ENCODE data around the gene RRP15.

Gene RRP15

DNA sequence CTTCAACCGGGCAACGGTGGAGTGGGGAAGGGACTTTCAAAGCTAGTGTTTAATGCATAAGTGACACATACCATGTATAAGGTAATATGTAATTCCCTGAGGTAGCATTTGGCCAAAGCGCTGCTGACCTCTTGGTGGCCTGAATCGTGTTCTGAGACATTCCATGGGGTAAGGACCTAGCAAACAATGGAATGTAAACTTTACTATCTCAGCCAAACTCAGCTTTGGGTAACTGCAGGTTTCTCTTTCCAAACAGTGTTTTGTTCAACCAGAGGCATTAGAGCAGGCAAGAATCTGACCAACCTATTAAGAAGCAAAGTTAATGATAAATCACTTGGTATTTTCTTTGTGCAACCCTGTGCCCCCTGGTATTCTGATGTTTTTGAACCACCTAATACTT, 82.0 kb downstream of the RRP15 start:
- Histone ChIP-seq H3K9me3 (ENCODE audit: control insufficient read depth in 5 of 5, low read length in 5 of 5) (no peaks in the 10 kb centered on the region), H3K4me3 (ENCODE audit: low read depth in 1 of 5, low read length in 5 of 5) (no peak overlapping the region), H3K4me1 (ENCODE audit: control insufficient read depth in 5 of 5, insufficient read depth in 5 of 5, low read length in 5 of 5) (peaks cover 0 to 21% (median 7%) of the 10 kb centered on the region in 5 donors), H3K27ac (ENCODE audit: low read depth, low read length) (no peak overlapping the region), H3K27me3 (ENCODE audit: control insufficient read depth in 5 of 5, insufficient read depth in 4 of 5, low read length in 5 of 5) (no peaks in the 10 kb centered on the region), H3K9ac (ENCODE audit: low read length in 5 of 5) (no peak overlapping the region), H3K36me3 (ENCODE audit: control insufficient read depth in 5 of 5, insufficient read depth in 5 of 5, low read length in 5 of 5) (no peaks in the 10 kb centered on the region)

- Histone ChIP-seq H3K9ac (ENCODE audit: low read length in 5 of 5) (no peak overlapping the region), H3K36me3 (ENCODE audit: control insufficient read depth in 5 of 5, insufficient read depth in 5 of 5, low read length in 5 of 5) (no peaks in the 10 kb centered on the region), H3K9me3 (ENCODE audit: control insufficient read depth in 5 of 5, low read length in 5 of 5) (no peaks in the 10 kb centered on the region), H3K4me1 (ENCODE audit: control insufficient read depth in 5 of 5, insufficient read depth in 5 of 5, low read length in 5 of 5) (peaks cover 0 to 21% (median 10%) of the 10 kb centered on the region in 5 donors), H3K4me3 (ENCODE audit: low read depth in 1 of 5, low read length in 5 of 5) (no peak overlapping the region), H3K27ac (ENCODE audit: low read depth, low read length) (no peak overlapping the region), H3K27me3 (ENCODE audit: control insufficient read depth in 5 of 5, insufficient read depth in 4 of 5, low read length in 5 of 5) (no peaks in the 10 kb centered on the region)
Observed at GRCh38 chr1:218368686-218369085, 83.6 kb downstream of the RRP15 start.

DNA sequence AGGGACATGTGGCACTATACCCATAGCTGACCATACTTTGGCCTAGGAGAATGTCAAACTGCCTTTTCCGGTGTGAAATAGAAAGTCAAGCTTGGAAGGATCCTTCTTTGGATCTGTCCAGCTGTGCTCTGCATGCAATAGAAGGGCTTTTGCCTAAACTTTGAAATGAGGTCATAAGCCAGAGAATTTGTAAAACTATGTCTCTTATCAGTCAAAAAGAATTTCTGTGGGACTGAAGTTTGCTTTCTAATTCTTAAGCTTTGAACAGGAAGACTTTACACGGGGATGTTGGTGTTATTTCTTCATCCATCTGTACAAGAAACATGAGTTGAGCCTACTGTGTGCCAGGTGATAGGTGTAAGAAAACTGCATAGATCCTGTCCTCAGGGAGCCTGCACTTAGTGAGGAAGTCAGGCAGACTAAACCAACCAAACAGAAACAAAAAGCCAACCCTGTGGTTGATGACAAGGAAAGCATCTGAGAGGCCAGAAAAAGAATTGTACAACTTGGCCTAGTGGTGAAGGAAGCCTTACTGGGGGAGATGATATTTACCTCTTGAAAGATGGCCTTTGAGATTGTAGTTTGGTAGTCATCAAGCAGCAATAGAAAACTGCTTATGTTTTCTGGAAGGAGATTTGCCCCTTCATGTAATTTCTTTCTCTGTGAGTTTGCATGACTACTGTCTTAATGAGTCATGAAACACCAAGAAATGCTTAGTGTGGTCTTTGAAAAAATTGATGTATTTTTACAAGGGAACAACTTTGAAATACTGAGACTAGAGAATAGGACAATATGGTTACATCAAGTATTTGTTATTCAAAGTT, 84.8 kb downstream of the RRP15 start:
- Histone ChIP-seq H3K9me3 (ENCODE audit: control insufficient read depth in 5 of 5, low read length in 5 of 5) (no peaks in the 10 kb centered on the region), H3K36me3 (ENCODE audit: control insufficient read depth in 5 of 5, insufficient read depth in 5 of 5, low read length in 5 of 5) (no peaks in the 10 kb centered on the region), H3K9ac (ENCODE audit: low read length in 5 of 5) (no peak overlapping the region), H3K27me3 (ENCODE audit: control insufficient read depth in 5 of 5, insufficient read depth in 4 of 5, low read length in 5 of 5) (no peaks in the 10 kb centered on the region), H3K4me3 (ENCODE audit: low read depth in 1 of 5, low read length in 5 of 5) (no peak overlapping the region), H3K4me1 (ENCODE audit: control insufficient read depth in 5 of 5, insufficient read depth in 5 of 5, low read length in 5 of 5) (peaks cover 0 to 21% (median 13%) of the 10 kb centered on the region in 5 donors), H3K27ac (ENCODE audit: low read depth, low read length) (no peak overlapping the region)

- H3K4me1 ChIP-seq (ENCODE audit: control insufficient read depth in 5 of 5, insufficient read depth in 5 of 5, low read length in 5 of 5) = peaks cover 0 to 13% (median 10%) of the 10 kb centered on the region in 5 donors
- no peaks in the 10 kb centered on the region for H3K9me3 ChIP-seq (ENCODE audit: control insufficient read depth in 5 of 5, low read length in 5 of 5)
- H3K36me3 ChIP-seq (ENCODE audit: control insufficient read depth in 5 of 5, insufficient read depth in 5 of 5, low read length in 5 of 5) = no peaks in the 10 kb centered on the region
- no peak overlapping the region for H3K4me3 ChIP-seq (ENCODE audit: low read depth in 1 of 5, low read length in 5 of 5)
- H3K27ac ChIP-seq (ENCODE audit: low read depth, low read length) = no peak overlapping the region
- H3K27me3 ChIP-seq (ENCODE audit: control insufficient read depth in 5 of 5, insufficient read depth in 4 of 5, low read length in 5 of 5) = no peaks in the 10 kb centered on the region
- no peak overlapping the region for H3K9ac ChIP-seq (ENCODE audit: low read length in 5 of 5)
Observed at GRCh38 chr1:218371927-218372672, 87.0 kb downstream of the RRP15 start.

DNA sequence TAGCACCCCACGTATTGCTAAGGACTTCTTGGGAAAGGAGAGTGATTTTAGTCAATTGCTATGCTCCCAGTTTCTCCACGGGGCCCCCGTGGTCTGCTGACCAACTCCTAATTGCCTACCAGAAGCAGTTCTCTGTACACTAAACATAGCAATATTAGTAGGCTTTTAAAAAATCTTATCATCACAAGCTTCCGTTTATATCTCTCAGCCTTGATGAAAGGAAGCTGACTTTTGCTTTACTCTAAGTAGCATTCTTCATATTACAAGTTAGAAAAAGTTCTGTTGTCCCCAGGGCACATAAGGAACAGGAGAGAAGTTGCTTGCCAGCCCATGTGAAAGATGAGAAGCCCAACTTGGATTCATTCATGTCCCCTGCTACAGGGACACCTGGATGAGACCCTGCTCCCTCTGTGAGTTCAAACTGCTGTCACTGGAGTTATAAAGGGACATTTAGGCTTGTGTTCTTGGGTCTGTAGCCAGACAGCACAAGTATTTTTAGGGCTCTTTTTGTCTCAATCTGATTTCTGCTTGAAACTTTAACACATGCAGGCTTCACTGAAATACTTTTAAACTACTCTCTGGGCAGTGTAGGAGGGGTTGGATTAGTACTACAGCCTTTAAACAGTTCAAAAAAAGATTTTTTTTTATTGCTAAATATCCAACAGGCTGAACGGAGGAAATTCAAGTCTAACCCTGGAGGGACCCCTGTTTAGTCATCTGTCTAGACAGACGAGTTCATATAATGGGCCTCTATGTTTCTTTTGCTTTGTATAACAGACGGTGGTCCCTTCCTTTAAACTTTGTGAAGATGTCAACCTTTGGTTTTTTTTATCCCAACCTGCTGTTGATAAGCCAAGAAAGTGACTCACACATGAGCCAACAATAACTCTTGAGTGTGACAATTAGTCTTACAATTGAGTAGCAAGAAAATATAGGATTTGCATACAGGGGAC, 89.6 kb downstream of the RRP15 start:
- no peak overlapping the region for H3K27ac ChIP-seq (ENCODE audit: low read depth, low read length)
- H3K27me3 ChIP-seq (ENCODE audit: control insufficient read depth in 5 of 5, insufficient read depth in 4 of 5, low read length in 5 of 5) = no peaks in the 10 kb centered on the region
- H3K36me3 ChIP-seq (ENCODE audit: control insufficient read depth in 5 of 5, insufficient read depth in 5 of 5, low read length in 5 of 5) = no peaks in the 10 kb centered on the region
- H3K9ac ChIP-seq (ENCODE audit: low read length in 5 of 5) = no peak overlapping the region
- peaks cover 0 to 9% (median 6%) of the 10 kb centered on the region in 5 donors for H3K4me1 ChIP-seq (ENCODE audit: control insufficient read depth in 5 of 5, insufficient read depth in 5 of 5, low read length in 5 of 5)
- no peak overlapping the region for H3K4me3 ChIP-seq (ENCODE audit: low read depth in 1 of 5, low read length in 5 of 5)
- H3K9me3 ChIP-seq (ENCODE audit: control insufficient read depth in 5 of 5, low read length in 5 of 5) = no peaks in the 10 kb centered on the region

DNA sequence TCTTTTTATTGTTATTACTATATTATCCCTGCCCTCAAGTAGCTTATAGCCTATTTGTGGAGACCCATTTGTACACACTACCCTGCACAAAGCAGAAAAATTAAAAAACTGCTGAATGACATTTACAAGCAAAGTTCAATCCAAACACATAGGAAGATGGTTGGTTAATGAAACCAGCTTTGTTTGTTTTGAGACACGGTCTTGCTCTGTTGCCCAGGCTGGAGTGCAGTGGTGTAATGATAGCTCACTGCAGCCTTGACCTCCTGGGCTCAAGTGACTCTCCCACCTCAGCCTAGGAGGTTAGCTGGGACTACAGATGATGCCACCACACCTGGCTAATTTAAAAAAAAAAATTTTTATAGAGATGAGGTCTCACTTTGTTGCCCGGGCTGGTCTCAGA, 91.6 kb downstream of the RRP15 start:
- Histone ChIP-seq H3K9me3 (ENCODE audit: control insufficient read depth in 5 of 5, low read length in 5 of 5) (no peaks in the 10 kb centered on the region), H3K4me1 (ENCODE audit: control insufficient read depth in 5 of 5, insufficient read depth in 5 of 5, low read length in 5 of 5) (peaks cover 0 to 9% (median 7%) of the 10 kb centered on the region in 5 donors), H3K9ac (ENCODE audit: low read length in 5 of 5) (no peak overlapping the region), H3K36me3 (ENCODE audit: control insufficient read depth in 5 of 5, insufficient read depth in 5 of 5, low read length in 5 of 5) (no peaks in the 10 kb centered on the region), H3K4me3 (ENCODE audit: low read depth in 1 of 5, low read length in 5 of 5) (no peak overlapping the region), H3K27ac (ENCODE audit: low read depth, low read length) (no peak overlapping the region), H3K27me3 (ENCODE audit: control insufficient read depth in 5 of 5, insufficient read depth in 4 of 5, low read length in 5 of 5) (no peaks in the 10 kb centered on the region)

- H3K27ac ChIP-seq (ENCODE audit: low read depth, low read length) = no peak overlapping the region
- H3K27me3 ChIP-seq (ENCODE audit: control insufficient read depth in 5 of 5, insufficient read depth in 4 of 5, low read length in 5 of 5) = no peaks in the 10 kb centered on the region
- H3K9ac ChIP-seq (ENCODE audit: low read length in 5 of 5) = no peak overlapping the region
- H3K36me3 ChIP-seq (ENCODE audit: control insufficient read depth in 5 of 5, insufficient read depth in 5 of 5, low read length in 5 of 5) = no peaks in the 10 kb centered on the region
- H3K4me1 ChIP-seq (ENCODE audit: control insufficient read depth in 5 of 5, insufficient read depth in 5 of 5, low read length in 5 of 5) = peaks cover 0 to 8% (median 5%) of the 10 kb centered on the region in 5 donors
- H3K4me3 ChIP-seq (ENCODE audit: low read depth in 1 of 5, low read length in 5 of 5) = no peak overlapping the region
- no peaks in the 10 kb centered on the region for H3K9me3 ChIP-seq (ENCODE audit: control insufficient read depth in 5 of 5, low read length in 5 of 5)
Observed at GRCh38 chr1:218377143-218377660, 92.1 kb downstream of the RRP15 start.

- Histone ChIP-seq H3K27me3 (ENCODE audit: control insufficient read depth in 5 of 5, insufficient read depth in 4 of 5, low read length in 5 of 5) (no peaks in the 10 kb centered on the region), H3K27ac (ENCODE audit: low read depth, low read length) (no peak overlapping the region), H3K4me1 (ENCODE audit: control insufficient read depth in 5 of 5, insufficient read depth in 5 of 5, low read length in 5 of 5) (peaks cover 0 to 5% (median 0%) of the 10 kb centered on the region in 5 donors), H3K4me3 (ENCODE audit: low read depth in 1 of 5, low read length in 5 of 5) (no peak overlapping the region), H3K36me3 (ENCODE audit: control insufficient read depth in 5 of 5, insufficient read depth in 5 of 5, low read length in 5 of 5) (no peaks in the 10 kb centered on the region), H3K9ac (ENCODE audit: low read length in 5 of 5) (no peak overlapping the region), H3K9me3 (ENCODE audit: control insufficient read depth in 5 of 5, low read length in 5 of 5) (no peaks in the 10 kb centered on the region)
Observed at GRCh38 chr1:218380125-218380977, 95.3 kb downstream of the RRP15 start.

GRCh38 chr1:218382261-218382660, 97.2 kb downstream of the RRP15 start:
- no peaks in the 10 kb centered on the region for H3K9me3 ChIP-seq (ENCODE audit: control insufficient read depth in 5 of 5, low read length in 5 of 5)
- H3K4me3 ChIP-seq (ENCODE audit: low read depth in 1 of 5, low read length in 5 of 5) = no peak overlapping the region
- no peaks in the 10 kb centered on the region for H3K36me3 ChIP-seq (ENCODE audit: control insufficient read depth in 5 of 5, insufficient read depth in 5 of 5, low read length in 5 of 5)
- H3K27me3 ChIP-seq (ENCODE audit: control insufficient read depth in 5 of 5, insufficient read depth in 4 of 5, low read length in 5 of 5) = no peaks in the 10 kb centered on the region
- H3K27ac ChIP-seq (ENCODE audit: low read depth, low read length) = no peak overlapping the region
- H3K4me1 ChIP-seq (ENCODE audit: control insufficient read depth in 5 of 5, insufficient read depth in 5 of 5, low read length in 5 of 5) = peaks cover 0 to 5% (median 0%) of the 10 kb centered on the region in 5 donors
- no peak overlapping the region for H3K9ac ChIP-seq (ENCODE audit: low read length in 5 of 5)

Measured in subcutaneous abdominal adipose tissue (tissue), 5 donors.